ENCODE measurements around the gene ANKLE1.
A peak's percentile ranks its signal among the peaks of the same experiment; 100 is the strongest.
"Not testable (repeated sequence)": the region's sequence is repeated elsewhere in the genome, so short reads cannot be mapped to it uniquely, and the experiment has no call there.

ANKLE1 gene

GRCh38 chr19:17282488-17283125, 906 bp downstream of the ANKLE1 start:
- peak; percentile 51 to 77 for DNase-seq (ENCODE audit: low read depth in 2 of 2)

GRCh38 chr19:17283504-17283996, 1.8 kb downstream of the ANKLE1 start:
- no peak for DNase-seq (ENCODE audit: low read depth in 2 of 2)

GRCh38 chr19:17285415-17286135, 3.9 kb downstream of the ANKLE1 start:
- DNase-seq (ENCODE audit: low read depth in 2 of 2): no peak

- no peak for DNase-seq (ENCODE audit: low read depth in 2 of 2)
Observed at GRCh38 chr19:17286263-17286662, 4.6 kb downstream of the ANKLE1 start.

- DNase-seq (ENCODE audit: low read depth in 2 of 2): no peak
Observed at GRCh38 chr19:17286752-17287151, 5.1 kb downstream of the ANKLE1 start.

- peak in 1 of 2 experiments; percentile 61 for DNase-seq (ENCODE audit: low read depth in 2 of 2)
Observed at GRCh38 chr19:17289489-17289888, 7.8 kb downstream of the ANKLE1 start.

- peak; percentile 69 to 78 for DNase-seq (ENCODE audit: low read depth in 2 of 2)
Observed at GRCh38 chr19:17292301-17293074, 10.8 kb downstream of the ANKLE1 start.

- no peak for DNase-seq (ENCODE audit: low read depth in 2 of 2)
Observed at GRCh38 chr19:17293605-17294004, 11.9 kb downstream of the ANKLE1 start.

GRCh38 chr19:17294051-17294891, 12.6 kb downstream of the ANKLE1 start:
- peak in 1 of 2 experiments; percentile 61 for DNase-seq (ENCODE audit: low read depth in 2 of 2)

- DNase-seq (ENCODE audit: low read depth in 2 of 2): not testable (repeated sequence)
Observed at GRCh38 chr19:17295551-17295950, 13.8 kb downstream of the ANKLE1 start.

GRCh38 chr19:17296273-17296672, 14.6 kb downstream of the ANKLE1 start:
- DNase-seq (ENCODE audit: low read depth in 2 of 2): no peak

GRCh38 chr19:17296976-17297375, 15.3 kb downstream of the ANKLE1 start:
- DNase-seq (ENCODE audit: low read depth in 2 of 2): no peak

GRCh38 chr19:17300992-17301619, 19.4 kb downstream of the ANKLE1 start:
- DNase-seq (ENCODE audit: low read depth in 2 of 2): no peak

- no peak for DNase-seq (ENCODE audit: low read depth in 2 of 2)
Observed at GRCh38 chr19:17302391-17303166, 20.9 kb downstream of the ANKLE1 start.

GRCh38 chr19:17303167-17303939, 21.7 kb downstream of the ANKLE1 start, which contains the start of gene ABHD8:
Gene ABHD8, minus strand, starts transcription at chr19:17303425. Its CDS starts 1,809 bp downstream, at chr19:17301616.
- peak; percentile 82 to 90 for DNase-seq (ENCODE audit: low read depth in 2 of 2)

- no peak for DNase-seq (ENCODE audit: low read depth in 2 of 2)
Observed at GRCh38 chr19:17303940-17304267, 22.2 kb downstream of the ANKLE1 start.

- no peak for DNase-seq (ENCODE audit: low read depth in 2 of 2)
Observed at GRCh38 chr19:17304386-17305215, 22.9 kb downstream of the ANKLE1 start.

- no peak for DNase-seq (ENCODE audit: low read depth in 2 of 2)
Observed at GRCh38 chr19:17305216-17305516, 23.5 kb downstream of the ANKLE1 start.

Data from stimulated activated CD4-positive, alpha-beta T cell treated with anti-CD3 and anti-CD28 coated beads, Interleukin-12 subunit alpha, Interleukin-12 subunit beta, amount 100 ng/mL, for 24 hours (primary cell).